DMS153 (cell line): Measurements from ENCODE around the gene SMIM20.
A peak's percentile ranks its signal among the peaks of the same experiment; 100 is the strongest.
"Not testable (repeated sequence)": the region's sequence is repeated elsewhere in the genome, so short reads cannot be mapped to it uniquely, and the experiment has no call there.

ENCODE experiments used
- DNase-seq: peaks from one replicate; lab custom pipeline; 2025; lab: John Stamatoyannopoulos, UW

SMIM20 gene

GRCh38 chr4:25890571-25891485, 23.2 kb upstream of the SMIM20 start:
- no peak for DNase-seq

- DNase-seq = no peak
Observed at GRCh38 chr4:25892796-25893195, 21.2 kb upstream of the SMIM20 start.

- no peak for DNase-seq
Observed at GRCh38 chr4:25896776-25897539, 17.1 kb upstream of the SMIM20 start.

- DNase-seq = no peak
Observed at GRCh38 chr4:25900310-25900709, 13.7 kb upstream of the SMIM20 start.

GRCh38 chr4:25901030-25901430, 13.0 kb upstream of the SMIM20 start:
- DNase-seq = no peak

GRCh38 chr4:25903900-25904747, 9.9 kb upstream of the SMIM20 start:
- DNase-seq = no peak

- DNase-seq = no peak
Observed at GRCh38 chr4:25904748-25905082, 9.3 kb upstream of the SMIM20 start.

- DNase-seq = no peak
Observed at GRCh38 chr4:25905371-25905770, 8.6 kb upstream of the SMIM20 start.

- DNase-seq = not testable (repeated sequence)
Observed at GRCh38 chr4:25906113-25906512, 7.9 kb upstream of the SMIM20 start.

GRCh38 chr4:25908491-25908901, 5.5 kb upstream of the SMIM20 start:
- DNase-seq = no peak

GRCh38 chr4:25911356-25911755, 2.7 kb upstream of the SMIM20 start:
- no peak for DNase-seq

GRCh38 chr4:25913056-25913850, 767 bp upstream of the SMIM20 start:
- DNase-seq = no peak

- DNase-seq = no peak
Observed at GRCh38 chr4:25914670-25915352, 791 bp downstream of the SMIM20 start.

GRCh38 chr4:25915353-25915705, 1.3 kb downstream of the SMIM20 start:
- no peak for DNase-seq

GRCh38 chr4:25916870-25917269, 2.9 kb downstream of the SMIM20 start:
- DNase-seq = no peak

GRCh38 chr4:25919676-25920075, 5.7 kb downstream of the SMIM20 start:
- no peak for DNase-seq

GRCh38 chr4:25921922-25922321, 7.9 kb downstream of the SMIM20 start:
- DNase-seq = no peak

GRCh38 chr4:25922812-25923369, 8.9 kb downstream of the SMIM20 start:
- no peak for DNase-seq

- no peak for DNase-seq
Observed at GRCh38 chr4:25923745-25924144, 9.7 kb downstream of the SMIM20 start.

GRCh38 chr4:25925486-25926201, 11.6 kb downstream of the SMIM20 start:
- peak; percentile 3 for DNase-seq
